ENCODE results near the gene CDKN2B-AS1.

The CDKN2B-AS1 gene

DNA sequence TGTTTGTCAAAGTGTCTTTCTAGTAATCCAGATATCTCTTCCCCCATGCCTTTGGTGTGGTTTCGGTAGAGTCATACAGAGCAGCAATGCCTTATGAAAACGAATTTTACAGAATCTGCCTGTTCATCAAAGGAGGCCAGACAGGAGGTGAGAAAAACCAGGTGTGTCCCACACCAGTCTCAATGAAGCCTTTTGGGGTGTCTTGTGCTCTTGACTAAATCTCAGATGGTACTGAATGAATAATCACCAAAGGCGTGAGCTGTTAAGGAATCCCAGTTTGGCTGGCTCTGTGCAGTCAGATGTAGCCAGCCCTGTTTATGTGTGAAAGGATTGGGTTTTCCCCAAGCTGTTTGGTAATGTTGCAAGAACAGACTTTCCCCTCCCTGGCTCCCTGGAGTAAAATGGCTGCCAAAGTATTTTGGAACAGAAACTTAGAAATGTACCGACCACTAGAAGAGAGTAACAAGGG is 85.3 kb downstream of the CDKN2B-AS1 start:
- Histone ChIP-seq H3K27ac (ENCODE audit: low read length) (no peak overlapping the region), H3K4me3 (ENCODE audit: low read length) (no peak overlapping the region), H3K27me3 (ENCODE audit: control insufficient read depth, insufficient read depth, low read length) (no peaks in the 10 kb centered on the region), H3K4me1 (ENCODE audit: control insufficient read depth, low read depth, low read length) (no peaks in the 10 kb centered on the region), H3K36me3 (ENCODE audit: control insufficient read depth, low read depth, low read length) (no peaks in the 10 kb centered on the region), H3K9me3 (ENCODE audit: control insufficient read depth, low read depth, low read length) (no peaks in the 10 kb centered on the region), H3K9ac (ENCODE audit: low read length) (no peak overlapping the region)

DNA sequence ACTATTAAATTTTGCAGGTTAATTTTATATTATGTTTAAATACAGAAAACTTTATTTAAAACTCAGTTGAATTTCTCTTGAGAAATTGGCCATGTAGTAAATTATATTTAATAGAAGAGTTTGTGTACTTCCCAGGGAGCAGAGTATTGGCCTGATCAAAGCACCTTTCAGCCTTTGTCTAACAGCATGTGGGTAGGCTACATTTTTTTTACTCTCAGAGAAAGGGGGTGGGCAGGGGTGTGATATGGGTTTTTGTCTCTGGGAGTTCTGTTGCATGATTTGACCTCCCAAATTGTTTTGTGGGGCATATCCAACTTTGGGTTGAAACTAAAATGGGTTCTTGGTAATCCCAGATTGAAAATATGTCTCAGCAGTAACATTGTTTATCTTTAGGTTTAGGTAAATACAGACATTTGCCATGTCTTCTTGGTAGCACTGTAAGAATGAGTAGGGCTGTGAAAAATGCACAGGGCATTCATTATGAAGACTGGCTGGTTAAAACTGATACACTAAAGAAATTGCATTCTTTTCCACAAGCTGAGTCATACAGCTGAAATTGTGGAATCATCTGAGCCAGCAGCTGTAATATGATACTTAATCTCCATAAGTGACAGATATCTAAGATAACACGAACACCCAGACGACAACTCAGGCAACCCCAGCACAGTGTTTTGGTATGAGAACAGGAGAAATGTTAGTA is 89.9 kb downstream of the CDKN2B-AS1 start:
- Histone ChIP-seq H3K4me1 (ENCODE audit: control insufficient read depth, low read depth, low read length) (no peaks in the 10 kb centered on the region), H3K9ac (ENCODE audit: low read length) (no peak overlapping the region), H3K9me3 (ENCODE audit: control insufficient read depth, low read depth, low read length) (no peaks in the 10 kb centered on the region), H3K4me3 (ENCODE audit: low read length) (no peak overlapping the region), H3K27ac (ENCODE audit: low read length) (no peak overlapping the region), H3K27me3 (ENCODE audit: control insufficient read depth, insufficient read depth, low read length) (no peaks in the 10 kb centered on the region), H3K36me3 (ENCODE audit: control insufficient read depth, low read depth, low read length) (no peaks in the 10 kb centered on the region)

DNA sequence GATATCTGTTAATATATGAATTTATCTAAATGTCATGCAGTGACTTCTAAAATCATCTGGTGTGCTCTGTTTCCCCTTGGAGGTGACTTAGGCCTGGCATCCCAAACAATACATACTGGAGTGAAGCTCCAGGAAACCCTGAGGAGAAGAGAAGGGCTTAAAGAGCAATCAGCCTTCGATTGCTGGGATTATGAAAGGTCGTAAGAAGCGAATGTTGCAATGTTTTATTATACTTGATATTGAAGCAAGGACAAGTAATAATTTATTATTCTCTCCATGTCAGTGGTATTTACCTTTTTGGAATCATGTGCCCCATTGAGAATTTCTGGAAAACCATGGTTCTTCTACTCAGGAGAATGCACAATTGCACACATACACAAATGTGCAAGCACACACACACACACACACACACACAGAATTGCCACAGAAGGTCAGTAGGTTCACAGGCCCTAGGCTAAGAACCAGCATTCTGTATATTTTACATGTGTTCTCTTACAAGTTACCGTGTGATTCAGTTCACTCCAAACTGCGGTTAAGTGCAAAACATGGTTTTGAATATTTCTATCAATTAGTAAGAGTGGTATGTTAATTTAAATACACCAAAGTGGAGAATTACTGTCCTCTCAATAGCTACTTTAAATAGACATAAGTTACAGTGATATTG is 93.6 kb downstream of the CDKN2B-AS1 start:
- no peak overlapping the region for H3K27ac ChIP-seq (ENCODE audit: low read length)
- no peaks in the 10 kb centered on the region for H3K4me1 ChIP-seq (ENCODE audit: control insufficient read depth, low read depth, low read length)
- H3K27me3 ChIP-seq (ENCODE audit: control insufficient read depth, insufficient read depth, low read length), result no peaks in the 10 kb centered on the region

DNA sequence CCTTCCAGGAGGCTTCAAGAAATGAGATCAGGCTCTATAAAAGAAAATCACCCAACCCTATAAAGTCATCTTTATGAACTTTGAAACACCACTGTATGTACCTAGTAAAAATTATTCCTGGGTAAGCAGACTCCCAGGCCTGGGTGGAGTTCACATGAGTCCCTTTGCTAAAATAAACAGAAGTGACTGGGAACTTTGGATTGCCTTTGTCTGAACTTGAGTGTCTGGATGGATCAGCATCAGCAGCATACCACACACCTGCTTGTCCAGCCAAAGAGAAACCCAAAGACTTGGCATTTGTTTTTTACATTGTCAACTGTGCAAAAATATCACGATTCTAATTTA is 94.1 kb downstream of the CDKN2B-AS1 start:
- H3K36me3 ChIP-seq (ENCODE audit: control insufficient read depth, low read depth, low read length), result no peaks in the 10 kb centered on the region
- H3K4me1 ChIP-seq (ENCODE audit: control insufficient read depth, low read depth, low read length), result no peaks in the 10 kb centered on the region
- no peaks in the 10 kb centered on the region for H3K9me3 ChIP-seq (ENCODE audit: control insufficient read depth, low read depth, low read length)
- H3K27me3 ChIP-seq (ENCODE audit: control insufficient read depth, insufficient read depth, low read length), result no peaks in the 10 kb centered on the region
- no peak overlapping the region for H3K4me3 ChIP-seq (ENCODE audit: low read length)
- no peak overlapping the region for H3K9ac ChIP-seq (ENCODE audit: low read length)
- no peak overlapping the region for H3K27ac ChIP-seq (ENCODE audit: low read length)

More for the DNA sequence above, 93.6 kb downstream of the CDKN2B-AS1 start:
- no peaks in the 10 kb centered on the region for H3K9me3 ChIP-seq (ENCODE audit: control insufficient read depth, low read depth, low read length)
- H3K4me3 ChIP-seq (ENCODE audit: low read length), result no peak overlapping the region
- H3K9ac ChIP-seq (ENCODE audit: low read length), result no peak overlapping the region
- H3K36me3 ChIP-seq (ENCODE audit: control insufficient read depth, low read depth, low read length), result no peaks in the 10 kb centered on the region

DNA sequence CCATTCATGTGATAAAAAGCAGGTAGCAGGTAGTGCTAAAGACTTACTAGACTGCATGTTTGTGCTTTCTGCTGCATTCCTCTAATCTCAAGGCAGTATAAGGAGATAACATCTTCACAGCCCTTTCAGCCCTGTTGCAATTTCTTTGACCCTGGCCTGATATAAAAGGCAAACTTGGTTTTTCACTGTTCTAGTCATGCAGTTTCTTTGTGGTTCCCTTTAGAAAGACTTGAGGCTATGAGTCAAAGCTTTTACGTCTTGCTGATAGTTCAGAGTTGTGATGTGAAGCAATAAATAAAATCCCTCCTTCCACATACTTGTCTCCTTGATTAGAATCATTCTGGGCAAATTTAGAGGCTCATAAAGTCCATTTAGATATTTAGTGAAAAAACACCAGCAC is 103.1 kb downstream of the CDKN2B-AS1 start:
- H3K9me3 ChIP-seq (ENCODE audit: control insufficient read depth, low read depth, low read length), result no peaks in the 10 kb centered on the region
- H3K27ac ChIP-seq (ENCODE audit: low read length), result no peak overlapping the region
- H3K9ac ChIP-seq (ENCODE audit: low read length), result no peak overlapping the region
- no peaks in the 10 kb centered on the region for H3K27me3 ChIP-seq (ENCODE audit: control insufficient read depth, insufficient read depth, low read length)
- no peaks in the 10 kb centered on the region for H3K36me3 ChIP-seq (ENCODE audit: control insufficient read depth, low read depth, low read length)
- peaks cover 3% of the 10 kb centered on the region for H3K4me1 ChIP-seq (ENCODE audit: control insufficient read depth, low read depth, low read length)
- no peak overlapping the region for H3K4me3 ChIP-seq (ENCODE audit: low read length)

DNA sequence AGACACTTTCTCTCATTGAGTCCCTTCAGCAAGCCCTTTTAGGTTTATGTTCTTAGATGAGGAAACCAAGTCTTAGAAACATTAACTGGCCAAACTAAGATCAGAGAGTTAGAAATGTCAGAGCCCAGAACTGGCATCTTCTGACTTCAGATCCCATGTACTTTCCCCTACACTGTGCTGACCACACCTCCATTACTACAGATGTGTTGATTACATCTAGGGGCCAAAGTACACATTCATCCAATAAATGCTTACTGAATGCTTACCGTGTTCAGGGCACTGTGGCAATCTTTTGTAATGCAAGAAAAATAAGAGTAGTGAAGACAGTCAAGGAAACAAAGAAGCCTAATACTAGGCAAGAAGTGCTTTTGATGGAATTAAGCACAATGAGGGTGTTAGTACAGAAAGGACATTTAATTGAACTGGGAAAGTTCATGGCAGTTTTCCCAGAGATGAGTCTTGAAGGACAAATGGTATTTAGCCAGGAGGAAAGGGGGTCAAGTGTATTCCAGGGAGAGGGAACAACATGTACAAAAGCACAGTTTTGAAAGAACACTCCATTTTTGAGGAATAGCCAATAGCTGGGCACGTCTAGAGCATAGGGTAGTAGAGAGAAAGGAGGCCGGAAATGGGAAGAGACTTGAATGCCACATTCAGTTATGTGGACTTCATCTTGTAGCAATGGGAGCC is 104.2 kb downstream of the CDKN2B-AS1 start:
- Histone ChIP-seq H3K9ac (ENCODE audit: low read length) (no peak overlapping the region), H3K4me3 (ENCODE audit: low read length) (no peak overlapping the region), H3K36me3 (ENCODE audit: control insufficient read depth, low read depth, low read length) (no peaks in the 10 kb centered on the region), H3K9me3 (ENCODE audit: control insufficient read depth, low read depth, low read length) (no peaks in the 10 kb centered on the region), H3K27ac (ENCODE audit: low read length) (no peak overlapping the region), H3K27me3 (ENCODE audit: control insufficient read depth, insufficient read depth, low read length) (no peaks in the 10 kb centered on the region), H3K4me1 (ENCODE audit: control insufficient read depth, low read depth, low read length) (peaks cover 8% of the 10 kb centered on the region)

DNA sequence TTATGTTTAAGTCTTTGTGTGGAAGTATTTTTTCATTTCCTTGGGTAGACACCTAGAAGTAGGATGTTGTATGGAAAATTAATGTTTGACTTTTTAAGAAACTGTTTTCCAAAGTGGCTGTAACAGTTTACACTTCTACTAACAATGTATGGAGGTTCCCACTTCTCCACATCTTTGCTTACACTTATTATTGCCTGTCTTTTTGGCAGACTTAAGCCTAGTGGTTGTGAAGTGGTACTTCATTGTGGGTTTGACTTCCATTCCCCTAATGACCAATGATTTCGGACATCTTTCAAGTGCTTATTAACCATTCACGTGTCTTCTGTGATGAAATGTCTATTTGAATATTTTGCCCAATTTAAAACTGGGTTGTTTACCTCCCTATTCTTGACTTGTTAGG is 106.0 kb downstream of the CDKN2B-AS1 start:
- no peaks in the 10 kb centered on the region for H3K27me3 ChIP-seq (ENCODE audit: control insufficient read depth, insufficient read depth, low read length)
- H3K4me1 ChIP-seq (ENCODE audit: control insufficient read depth, low read depth, low read length), result peaks cover 8% of the 10 kb centered on the region
- no peak overlapping the region for H3K9ac ChIP-seq (ENCODE audit: low read length)
- no peak overlapping the region for H3K27ac ChIP-seq (ENCODE audit: low read length)
- H3K4me3 ChIP-seq (ENCODE audit: low read length), result no peak overlapping the region
- no peaks in the 10 kb centered on the region for H3K9me3 ChIP-seq (ENCODE audit: control insufficient read depth, low read depth, low read length)
- no peaks in the 10 kb centered on the region for H3K36me3 ChIP-seq (ENCODE audit: control insufficient read depth, low read depth, low read length)

DNA sequence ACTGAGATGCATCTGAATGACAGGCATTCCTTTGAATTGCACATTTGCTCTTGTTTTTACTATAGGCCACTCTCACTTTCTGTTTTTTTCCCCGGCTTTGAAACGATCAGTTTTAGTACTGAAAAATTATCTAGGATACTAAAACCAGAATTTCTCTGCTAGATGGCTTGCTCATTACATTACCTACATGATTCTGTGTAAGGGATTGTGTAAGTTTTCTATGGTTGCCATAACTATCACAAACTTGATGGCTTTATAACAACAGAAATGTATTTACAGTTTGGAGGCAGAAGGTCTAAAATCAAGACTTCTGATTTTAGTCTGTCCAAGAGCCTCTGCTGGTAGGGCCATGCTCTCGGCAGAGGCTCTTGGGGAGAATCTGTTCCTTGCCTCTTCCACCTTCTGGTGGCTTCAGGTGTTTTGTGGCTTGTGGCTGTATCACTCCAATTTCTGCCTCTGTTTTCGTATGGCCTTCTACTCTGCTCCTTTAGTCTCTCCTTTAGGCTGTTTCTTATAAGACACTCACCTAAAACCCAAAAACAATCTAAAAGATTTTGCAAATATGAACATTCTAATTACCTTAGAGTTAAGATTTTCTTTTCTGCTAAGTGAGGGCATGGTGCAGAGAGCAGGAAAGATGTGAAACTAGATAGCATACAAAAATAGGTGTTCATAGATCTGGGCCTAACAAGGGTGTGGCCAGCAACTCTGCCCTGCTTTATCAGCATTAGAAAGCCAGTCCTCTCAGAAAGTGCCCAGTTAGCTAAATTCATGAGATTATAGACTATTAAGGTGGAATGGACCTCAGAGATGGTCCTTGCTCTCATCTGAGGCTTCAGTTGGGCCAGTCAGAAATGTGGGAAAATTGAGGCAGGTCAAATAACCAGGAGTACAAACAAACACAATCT is 107.8 kb downstream of the CDKN2B-AS1 start:
- Histone ChIP-seq H3K4me3 (ENCODE audit: low read length) (no peak overlapping the region), H3K27ac (ENCODE audit: low read length) (no peak overlapping the region), H3K9ac (ENCODE audit: low read length) (no peak overlapping the region), H3K9me3 (ENCODE audit: control insufficient read depth, low read depth, low read length) (no peaks in the 10 kb centered on the region), H3K36me3 (ENCODE audit: control insufficient read depth, low read depth, low read length) (no peaks in the 10 kb centered on the region), H3K27me3 (ENCODE audit: control insufficient read depth, insufficient read depth, low read length) (no peaks in the 10 kb centered on the region), H3K4me1 (ENCODE audit: control insufficient read depth, low read depth, low read length) (peaks cover 8% of the 10 kb centered on the region)

DNA sequence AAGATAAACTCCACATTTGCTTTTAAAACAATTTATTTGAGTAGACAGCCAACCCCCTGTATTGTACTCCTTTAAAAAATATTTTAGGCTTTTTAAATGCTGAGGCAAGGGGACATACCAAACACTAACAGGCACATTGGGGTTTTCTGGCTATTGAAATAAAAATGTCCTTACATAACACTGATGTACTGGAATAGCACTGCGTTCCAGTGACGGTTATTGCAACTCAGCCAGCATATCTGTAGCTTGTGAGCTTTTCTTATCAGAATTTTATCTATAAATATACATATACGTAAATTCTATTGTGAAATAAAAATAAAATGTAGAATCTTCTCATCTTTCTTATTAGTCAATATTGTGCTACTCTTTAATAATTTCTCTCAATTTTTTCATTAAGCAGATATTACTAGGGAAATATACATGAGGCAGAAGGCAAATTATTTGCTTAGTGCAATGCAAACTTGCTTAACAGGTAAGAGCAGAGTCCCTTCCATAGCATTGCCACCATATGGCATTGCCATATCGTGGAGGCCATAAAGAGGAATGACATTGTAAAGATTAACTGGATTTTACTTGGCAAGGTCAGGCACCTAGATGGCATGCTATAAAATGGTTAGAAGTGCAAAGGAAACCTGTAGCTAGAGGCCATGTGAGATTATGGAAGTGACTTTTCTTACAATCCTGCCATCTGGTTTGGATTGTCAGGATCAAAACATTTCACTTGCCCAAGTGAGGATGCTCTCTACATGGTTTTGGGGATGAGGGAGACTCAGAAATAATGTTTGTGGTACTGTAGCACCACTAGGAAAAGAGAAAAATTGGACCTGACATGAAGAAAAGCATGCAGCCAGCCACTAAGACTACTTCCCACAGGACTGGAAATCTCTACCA is 109.3 kb downstream of the CDKN2B-AS1 start:
- Histone ChIP-seq H3K27ac (ENCODE audit: low read length) (no peak overlapping the region), H3K4me1 (ENCODE audit: control insufficient read depth, low read depth, low read length) (peaks cover 8% of the 10 kb centered on the region), H3K9me3 (ENCODE audit: control insufficient read depth, low read depth, low read length) (no peaks in the 10 kb centered on the region), H3K9ac (ENCODE audit: low read length) (no peak overlapping the region), H3K36me3 (ENCODE audit: control insufficient read depth, low read depth, low read length) (no peaks in the 10 kb centered on the region), H3K27me3 (ENCODE audit: control insufficient read depth, insufficient read depth, low read length) (no peaks in the 10 kb centered on the region), H3K4me3 (ENCODE audit: low read length) (no peak overlapping the region)

DNA sequence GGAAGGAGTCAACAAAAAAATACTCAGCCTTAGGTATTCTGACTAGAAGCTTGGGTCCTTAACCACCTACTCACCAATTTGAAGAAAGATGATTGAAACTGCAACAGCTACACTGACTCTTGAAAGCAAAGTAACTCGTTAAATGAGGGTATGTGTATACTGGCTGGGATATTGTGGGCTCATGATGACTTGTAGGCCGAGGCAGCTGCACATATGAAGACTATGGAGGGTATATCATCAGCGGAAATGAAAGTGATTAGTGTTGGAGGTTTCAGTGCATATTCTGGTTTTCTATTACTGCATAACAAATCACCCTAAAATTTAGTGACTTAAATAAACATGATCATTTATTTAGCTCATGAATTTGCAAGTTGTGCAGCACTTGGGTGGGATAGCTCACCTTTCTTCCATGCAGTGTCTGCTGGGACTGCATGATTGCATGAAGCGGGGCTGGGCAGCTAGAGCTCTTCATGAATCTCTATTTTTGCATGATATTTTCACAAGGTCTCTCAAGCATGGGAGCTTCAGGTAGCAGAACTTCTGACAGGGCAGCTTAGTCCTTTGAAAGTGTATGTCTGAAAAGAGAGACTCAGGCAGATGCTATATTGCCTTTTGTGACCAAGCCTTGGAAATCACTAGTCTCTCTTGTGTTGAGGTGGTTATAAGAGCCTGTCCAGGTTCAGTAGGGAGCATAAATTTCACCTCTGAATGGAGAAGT is 110.6 kb downstream of the CDKN2B-AS1 start:
- Histone ChIP-seq H3K9me3 (ENCODE audit: control insufficient read depth, low read depth, low read length) (no peaks in the 10 kb centered on the region), H3K27ac (ENCODE audit: low read length) (no peak overlapping the region), H3K27me3 (ENCODE audit: control insufficient read depth, insufficient read depth, low read length) (no peaks in the 10 kb centered on the region), H3K36me3 (ENCODE audit: control insufficient read depth, low read depth, low read length) (no peaks in the 10 kb centered on the region), H3K9ac (ENCODE audit: low read length) (no peak overlapping the region), H3K4me1 (ENCODE audit: control insufficient read depth, low read depth, low read length) (peaks cover 8% of the 10 kb centered on the region), H3K4me3 (ENCODE audit: low read length) (no peak overlapping the region)

Measured in iPS-18a (cell line).